Keratinocyte (primary cell): Measurements from ENCODE around the gene SLC16A13.

Source experiments
- CTCF ChIP-seq, 3 experiments: IDR thresholded peaks in 1 of 3; conservative IDR thresholded peaks in 1 of 3; optimal IDR thresholded peaks in 1 of 3; 2 replicates in 2 of 3; 3 replicates in 1 of 3; pipeline versions ENCODE3 to v1.5.1; 2011; ENCODE audit warnings: low read length in 3 of 3, mild to moderate bottlenecking in 3 of 3, moderate library complexity in 2 of 3, control low read depth in 1 of 3, inconsistent platforms in 1 of 3; ENCODE audit not compliant: insufficient read depth in 2 of 3; ENCODE audit errors: extremely low read depth in 1 of 3
- EZH2 ChIP-seq: IDR thresholded peaks from one replicate; pipeline ENCODE4 v1.6.1; 2012; ENCODE audit warnings: inconsistent platforms, mild to moderate bottlenecking, low read length, moderate library complexity

- TF ChIP-seq CTCF (optimal IDR thresholded peaks at IDR 0.05 in 1 of 3, IDR thresholded peaks at IDR 0.05 in 1 of 3, conservative IDR thresholded peaks at IDR 0.05 in 1 of 3; ENCODE audit: extremely low read depth in 1 of 3, insufficient read depth in 2 of 3, low read length in 3 of 3) (peak; percentile 73 to 98 (median 95)), EZH2 (no peak)
These were observed 13.6 kb upstream of the SLC16A13 start for GRCh38 chr17:7021993-7022778.
